Epithelial cell of esophagus (primary cell): ENCODE results near the gene TMEM244.
A peak's percentile ranks its signal among the peaks of the same experiment; 100 is the strongest.
"Not testable (repeated sequence)": the region's sequence is repeated elsewhere in the genome, so short reads cannot be mapped to it uniquely, and the experiment has no call there.

Source experiments
- DNase-seq: peaks from one replicate; pipeline ENCODE4 v3.0.0; 2010; ENCODE audit warnings: low read depth
- H3K4me3 ChIP-seq: 2 replicates; pipeline ENCODE4 v1.5.1; 2011; ENCODE audit warnings: mild to moderate bottlenecking, low read length, control low read depth
- CTCF ChIP-seq: IDR thresholded peaks from 2 replicates; pipeline ENCODE4 v1.5.1; 2011; ENCODE audit warnings: low read depth, mild to moderate bottlenecking, low read length, control low read depth, inconsistent platforms; ENCODE audit not compliant: insufficient read depth; ENCODE audit errors: missing control alignments

The TMEM244 gene

GRCh38 chr6:129818251-129818650, 42.9 kb downstream of the TMEM244 start:
- no peak for TF ChIP-seq CTCF
- H3K4me3 ChIP-seq: no peak overlapping the region
- DNase-seq: no peak

- H3K4me3 ChIP-seq: no peak overlapping the region
- no peak for DNase-seq
- TF ChIP-seq CTCF: no peak
Observed at GRCh38 chr6:129817821-129818220, 43.3 kb downstream of the TMEM244 start.

GRCh38 chr6:129817332-129817731, 43.8 kb downstream of the TMEM244 start:
- DNase-seq: no peak
- H3K4me3 ChIP-seq: no peak overlapping the region
- TF ChIP-seq CTCF: no peak

GRCh38 chr6:129812145-129812777, 48.9 kb downstream of the TMEM244 start:
- DNase-seq: peak; percentile 3
- no peak for TF ChIP-seq CTCF
- H3K4me3 ChIP-seq: no peak overlapping the region

GRCh38 chr6:129807141-129807540, 54.0 kb downstream of the TMEM244 start:
- H3K4me3 ChIP-seq, DNase-seq: not testable (repeated sequence)

- not testable (repeated sequence) for H3K4me3 ChIP-seq, DNase-seq
Observed at GRCh38 chr6:129802920-129803319, 58.2 kb downstream of the TMEM244 start.

- H3K4me3 ChIP-seq: no peak overlapping the region
- peak; percentile 86 for DNase-seq
- TF ChIP-seq CTCF: no peak
Observed at GRCh38 chr6:129801909-129802308, 59.2 kb downstream of the TMEM244 start.

- no peak for TF ChIP-seq CTCF
- peak; percentile 94 for DNase-seq
- H3K4me3 ChIP-seq: no peak overlapping the region
Observed at GRCh38 chr6:129795261-129795660, 65.9 kb downstream of the TMEM244 start.
